Progenitor cell of endocrine pancreas (in vitro differentiated cells): Measurements from ENCODE around the gene PRKN. TPM values are rescaled to one million over a fixed set of nuclear protein-coding genes. Genes with fewer than 3 reads are reported as not detected.

Experiments used
- DNase-seq: peaks from one replicate; pipeline ENCODE4 v3.0.0; 2021; ENCODE audit warnings: low spot score; ENCODE audit not compliant: unreplicated experiment
- H3K27ac Mint-ChIP-seq: 2 replicates; pipeline ENCODE4 v1.8.0; 2021; ENCODE audit warnings: mild to moderate bottlenecking, moderate library complexity, mixed read lengths
- H3K27me3 Mint-ChIP-seq: 2 replicates; pipeline ENCODE4 v1.8.0; 2021; ENCODE audit warnings: mixed read lengths
- H3K36me3 Mint-ChIP-seq: 2 replicates; pipeline ENCODE4 v1.8.0; 2022; ENCODE audit warnings: mixed read lengths; ENCODE audit not compliant: insufficient read depth
- H3K4me1 Mint-ChIP-seq: 2 replicates; pipeline ENCODE4 v1.8.0; 2021; ENCODE audit warnings: low read depth, mixed read lengths
- H3K4me3 Mint-ChIP-seq: 2 replicates; pipeline ENCODE4 v1.8.0; 2021; ENCODE audit warnings: low read depth, mild to moderate bottlenecking, moderate library complexity, mixed read lengths
- H3K9me3 Mint-ChIP-seq: 2 replicates; pipeline ENCODE4 v1.8.0; 2021; ENCODE audit warnings: low read depth, mixed read lengths
- total RNA-seq: library from RNA; stranded (reverse); gene quantifications from 2 replicates; pipeline ENCODE4 v1.2.1, GENCODE V29; 2021
- TF ChIP-seq, protein P1 (sequence below): fragments of 200-600 bp; sonication (generic); IDR thresholded peaks from one replicate; pipeline ENCODE4 v1.5.0; 2021; ENCODE audit warnings: antibody characterized with exemption, mild to moderate bottlenecking; ENCODE audit not compliant: unreplicated experiment

PRKN gene
- total RNA-seq, 1 donor from 2014 or later, result 4.6 TPM

DNA sequence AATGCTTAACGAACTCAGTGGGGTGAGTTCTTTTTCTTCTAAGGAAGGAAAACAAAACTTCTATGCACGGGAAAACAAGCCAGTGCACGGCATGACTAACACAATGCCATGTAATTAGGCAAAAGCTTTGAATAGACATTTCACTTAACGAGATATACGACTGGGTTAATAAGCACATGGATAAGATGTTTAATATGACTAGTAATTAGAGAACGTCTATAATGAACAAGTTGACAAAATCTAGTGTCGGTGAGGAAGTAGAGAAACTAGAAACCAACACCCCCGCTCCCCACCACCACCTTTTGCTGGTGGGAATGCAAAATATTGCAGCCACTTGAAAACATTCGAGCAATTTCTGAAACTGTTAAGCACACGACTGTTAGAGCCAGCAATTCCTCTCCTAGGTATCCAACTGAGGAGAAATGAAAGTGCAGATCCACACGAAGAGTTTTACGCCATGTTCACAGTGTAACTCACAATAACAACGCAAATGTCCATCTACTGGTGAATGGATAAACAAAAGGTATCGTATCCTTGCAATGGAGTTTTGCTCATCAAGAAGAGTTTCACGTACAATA lies 808.8 kb downstream of the PRKN start:
- DNase-seq, result no peak
- Mint-ChIP-seq H3K4me1 (no peaks in the 10 kb centered on the region), H3K27ac (no peak overlapping the region), H3K36me3 (no peaks in the 10 kb centered on the region), H3K27me3 (no peaks in the 10 kb centered on the region), H3K4me3 (no peak overlapping the region), H3K9me3 (no peaks in the 10 kb centered on the region)
- TF ChIP-seq, protein P1, sequence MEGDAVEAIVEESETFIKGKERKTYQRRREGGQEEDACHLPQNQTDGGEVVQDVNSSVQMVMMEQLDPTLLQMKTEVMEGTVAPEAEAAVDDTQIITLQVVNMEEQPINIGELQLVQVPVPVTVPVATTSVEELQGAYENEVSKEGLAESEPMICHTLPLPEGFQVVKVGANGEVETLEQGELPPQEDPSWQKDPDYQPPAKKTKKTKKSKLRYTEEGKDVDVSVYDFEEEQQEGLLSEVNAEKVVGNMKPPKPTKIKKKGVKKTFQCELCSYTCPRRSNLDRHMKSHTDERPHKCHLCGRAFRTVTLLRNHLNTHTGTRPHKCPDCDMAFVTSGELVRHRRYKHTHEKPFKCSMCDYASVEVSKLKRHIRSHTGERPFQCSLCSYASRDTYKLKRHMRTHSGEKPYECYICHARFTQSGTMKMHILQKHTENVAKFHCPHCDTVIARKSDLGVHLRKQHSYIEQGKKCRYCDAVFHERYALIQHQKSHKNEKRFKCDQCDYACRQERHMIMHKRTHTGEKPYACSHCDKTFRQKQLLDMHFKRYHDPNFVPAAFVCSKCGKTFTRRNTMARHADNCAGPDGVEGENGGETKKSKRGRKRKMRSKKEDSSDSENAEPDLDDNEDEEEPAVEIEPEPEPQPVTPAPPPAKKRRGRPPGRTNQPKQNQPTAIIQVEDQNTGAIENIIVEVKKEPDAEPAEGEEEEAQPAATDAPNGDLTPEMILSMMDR, result no peak

DNA sequence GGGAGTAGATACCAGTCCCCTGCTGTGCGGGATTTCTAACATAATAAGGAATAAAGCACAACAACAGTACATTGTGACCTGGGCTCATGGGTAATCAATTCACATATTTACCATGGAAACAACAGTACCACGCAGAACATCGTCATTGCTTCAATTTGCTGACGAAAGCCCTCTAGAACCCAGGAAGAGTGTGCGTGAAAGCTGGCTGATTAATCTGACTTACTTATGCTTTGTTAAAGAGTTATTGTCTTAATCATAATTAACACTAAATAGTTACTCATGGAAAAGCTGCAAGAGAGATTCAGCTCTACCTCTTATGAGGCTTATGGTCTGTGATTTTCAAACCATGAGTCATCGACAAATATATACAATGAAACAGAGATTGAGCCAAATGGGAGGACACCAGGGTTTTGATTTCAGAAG lies 809.4 kb downstream of the PRKN start:
- Mint-ChIP-seq H3K27ac (no peak overlapping the region), H3K9me3 (no peaks in the 10 kb centered on the region), H3K27me3 (no peaks in the 10 kb centered on the region), H3K4me1 (no peaks in the 10 kb centered on the region), H3K36me3 (no peaks in the 10 kb centered on the region), H3K4me3 (no peak overlapping the region)
- no peak for DNase-seq
- TF ChIP-seq, protein P1, result no peak

DNA sequence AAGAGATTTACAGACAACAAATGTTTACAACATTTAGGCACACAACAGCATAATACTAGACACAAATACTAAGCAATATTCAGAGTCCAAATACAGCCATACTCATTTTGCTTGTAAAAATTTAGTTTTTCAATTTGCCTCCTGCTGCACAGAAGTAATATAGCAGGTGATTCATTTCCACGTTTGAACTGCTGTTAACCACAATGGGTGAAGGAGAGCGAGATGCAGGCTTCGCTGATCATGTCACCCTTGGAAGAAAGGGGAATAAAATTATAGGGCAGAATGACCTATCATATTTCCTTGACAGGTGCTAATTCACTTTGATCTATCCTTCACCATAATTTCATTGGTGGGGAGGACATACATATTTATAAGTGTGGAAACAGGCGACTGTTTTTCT lies 809.9 kb downstream of the PRKN start:
- Mint-ChIP-seq H3K27ac (no peak overlapping the region), H3K36me3 (no peaks in the 10 kb centered on the region), H3K4me3 (no peak overlapping the region), H3K4me1 (no peaks in the 10 kb centered on the region), H3K27me3 (no peaks in the 10 kb centered on the region), H3K9me3 (no peaks in the 10 kb centered on the region)
- no peak for DNase-seq
- TF ChIP-seq, protein P1, result peak; percentile 15

DNA sequence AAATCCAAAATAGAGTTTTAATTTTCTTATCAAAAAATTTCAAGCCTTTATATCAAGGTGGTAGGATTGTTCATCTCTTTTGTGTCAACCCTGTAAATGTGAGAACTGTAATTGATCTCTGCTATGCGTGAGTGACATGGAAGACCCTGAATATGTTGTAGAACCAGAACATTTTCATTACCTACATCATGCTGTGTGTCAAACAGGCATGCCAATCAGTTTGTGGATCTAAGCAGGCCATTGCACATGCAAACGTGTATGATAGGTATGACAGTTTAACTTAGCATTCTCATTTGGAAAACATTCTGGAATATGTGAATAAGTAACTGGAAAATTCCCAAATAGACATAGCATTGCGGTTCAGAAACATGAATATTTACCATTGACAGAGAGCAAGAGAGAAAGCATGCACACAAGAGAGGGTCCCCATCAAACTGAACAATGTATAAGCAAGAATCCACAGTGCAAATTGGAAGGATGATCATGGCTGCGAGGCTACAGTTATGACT lies 812.1 kb downstream of the PRKN start:
- DNase-seq, result no peak
- Mint-ChIP-seq H3K27me3 (no peaks in the 10 kb centered on the region), H3K4me3 (no peak overlapping the region), H3K27ac (no peak overlapping the region), H3K9me3 (no peaks in the 10 kb centered on the region), H3K4me1 (no peaks in the 10 kb centered on the region), H3K36me3 (no peaks in the 10 kb centered on the region)
- TF ChIP-seq, protein P1, result no peak

DNA sequence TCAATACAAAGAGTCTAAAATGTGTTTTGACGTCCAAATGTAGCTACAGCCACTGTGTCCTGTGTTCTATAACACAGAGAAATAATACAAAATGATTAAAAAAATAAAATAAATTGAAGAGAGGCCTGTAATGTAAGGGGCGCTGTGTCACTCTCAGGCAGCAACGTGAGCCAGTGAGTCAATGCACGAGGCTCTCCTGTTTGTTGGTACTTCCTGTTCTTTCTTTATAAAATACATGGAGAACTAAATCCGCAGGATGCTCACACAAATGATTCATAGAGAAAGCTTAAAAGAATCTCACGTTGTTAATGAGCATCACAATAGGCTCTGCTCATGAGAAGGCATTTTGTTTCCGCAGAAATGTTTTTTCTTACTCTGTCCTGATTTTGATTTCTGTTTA lies 818.7 kb downstream of the PRKN start:
- no peak for DNase-seq
- H3K36me3 Mint-ChIP-seq, result no peaks in the 10 kb centered on the region
- H3K4me3 Mint-ChIP-seq, result no peak overlapping the region
- H3K27ac Mint-ChIP-seq, result no peak overlapping the region
- peaks cover 2% of the 10 kb centered on the region for H3K27me3 Mint-ChIP-seq
- H3K4me1 Mint-ChIP-seq, result no peaks in the 10 kb centered on the region
- no peaks in the 10 kb centered on the region for H3K9me3 Mint-ChIP-seq
- TF ChIP-seq, protein P1, result no peak
